T-helper 1 cell (primary cell): ENCODE data around the gene CDC34.

Experiments
- DNase-seq, 5 donors: peaks; one replicate each; pipeline ENCODE4 v3.0.0-alpha.2; 2012 to 2020

Gene CDC34

DNA sequence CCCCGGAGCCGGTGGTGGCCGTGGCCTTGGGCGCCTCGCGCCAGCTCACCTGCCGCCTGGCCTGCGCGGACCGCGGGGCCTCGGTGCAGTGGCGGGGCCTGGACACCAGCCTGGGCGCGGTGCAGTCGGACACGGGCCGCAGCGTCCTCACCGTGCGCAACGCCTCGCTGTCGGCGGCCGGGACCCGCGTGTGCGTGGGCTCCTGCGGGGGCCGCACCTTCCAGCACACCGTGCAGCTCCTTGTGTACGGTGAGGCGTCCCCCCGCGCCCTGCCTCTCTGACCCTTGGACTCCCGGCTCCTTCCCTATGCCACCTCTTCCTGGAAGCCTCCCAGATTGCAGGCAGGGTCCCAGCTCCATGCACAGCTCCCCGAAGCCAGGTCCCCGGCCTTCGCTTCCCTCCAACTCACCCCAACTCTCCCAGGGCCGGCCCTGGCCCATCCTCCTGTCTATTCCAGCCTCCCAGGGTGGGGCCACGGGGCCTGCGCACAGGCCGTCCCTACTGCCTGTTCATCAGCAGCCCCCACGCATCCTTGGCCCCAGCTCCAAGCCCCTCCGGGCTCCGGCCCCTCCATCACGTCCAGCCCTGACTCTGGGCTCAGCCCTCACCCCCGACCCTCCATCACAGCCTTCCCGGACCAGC lies 33.6 kb upstream of the CDC34 start:
- DNase-seq, result no peak

DNA sequence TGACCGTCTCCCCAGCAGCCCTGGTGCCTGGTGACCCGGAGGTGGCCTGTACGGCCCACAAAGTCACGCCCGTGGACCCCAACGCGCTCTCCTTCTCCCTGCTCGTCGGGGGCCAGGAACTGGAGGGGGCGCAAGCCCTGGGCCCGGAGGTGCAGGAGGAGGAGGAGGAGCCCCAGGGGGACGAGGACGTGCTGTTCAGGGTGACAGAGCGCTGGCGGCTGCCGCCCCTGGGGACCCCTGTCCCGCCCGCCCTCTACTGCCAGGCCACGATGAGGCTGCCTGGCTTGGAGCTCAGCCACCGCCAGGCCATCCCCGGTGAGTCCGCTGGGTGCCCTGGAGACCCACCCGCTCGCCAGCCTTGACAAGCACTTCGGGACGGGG lies 33.1 kb upstream of the CDC34 start:
- DNase-seq, result no peak

DNA sequence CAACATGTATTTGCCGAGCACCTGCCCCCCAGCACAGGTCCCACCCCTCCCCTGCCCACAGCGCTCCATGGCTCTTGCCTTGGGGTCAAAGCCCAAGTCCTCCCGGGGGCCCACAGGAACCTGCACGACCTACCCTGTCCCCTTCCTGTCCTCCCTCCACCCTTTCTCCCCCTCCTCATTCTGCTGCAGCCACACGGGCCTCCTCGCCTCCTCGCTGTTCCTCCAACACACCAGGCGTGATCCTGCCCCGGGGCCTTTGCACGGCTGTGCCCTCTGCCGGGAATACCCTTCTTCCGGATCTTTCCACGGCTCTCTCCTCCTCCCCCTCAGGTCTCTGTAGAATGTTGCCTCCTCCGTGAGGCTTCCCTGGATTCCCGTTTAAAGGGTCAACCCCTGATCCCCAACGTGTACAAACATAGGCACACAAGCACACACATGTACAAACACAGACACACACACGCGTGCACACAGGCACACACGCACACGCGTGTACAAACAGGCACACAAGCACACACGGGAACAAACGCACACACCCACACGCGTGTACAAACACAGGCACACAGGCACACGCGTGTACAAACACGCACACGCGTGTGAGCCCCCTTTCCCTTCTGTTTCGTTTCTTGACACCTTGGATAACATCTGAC lies 32.5 kb upstream of the CDC34 start:
- no peak for DNase-seq

DNA sequence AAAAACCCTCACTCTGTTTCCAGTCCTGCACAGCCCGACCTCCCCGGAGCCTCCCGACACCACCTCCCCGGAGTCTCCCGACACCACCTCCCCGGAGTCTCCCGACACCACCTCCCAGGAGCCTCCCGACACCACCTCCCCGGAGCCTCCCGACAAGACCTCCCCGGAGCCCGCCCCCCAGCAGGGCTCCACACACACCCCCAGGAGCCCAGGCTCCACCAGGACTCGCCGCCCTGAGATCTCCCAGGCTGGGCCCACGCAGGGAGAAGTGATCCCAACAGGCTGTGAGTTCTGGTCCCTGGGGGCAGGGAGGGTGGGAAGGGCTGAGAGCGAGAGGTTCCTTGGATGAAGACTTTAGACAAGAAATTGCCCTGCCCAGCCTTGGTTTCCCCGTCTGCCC lies 29.9 kb upstream of the CDC34 start:
- no peak for DNase-seq

DNA sequence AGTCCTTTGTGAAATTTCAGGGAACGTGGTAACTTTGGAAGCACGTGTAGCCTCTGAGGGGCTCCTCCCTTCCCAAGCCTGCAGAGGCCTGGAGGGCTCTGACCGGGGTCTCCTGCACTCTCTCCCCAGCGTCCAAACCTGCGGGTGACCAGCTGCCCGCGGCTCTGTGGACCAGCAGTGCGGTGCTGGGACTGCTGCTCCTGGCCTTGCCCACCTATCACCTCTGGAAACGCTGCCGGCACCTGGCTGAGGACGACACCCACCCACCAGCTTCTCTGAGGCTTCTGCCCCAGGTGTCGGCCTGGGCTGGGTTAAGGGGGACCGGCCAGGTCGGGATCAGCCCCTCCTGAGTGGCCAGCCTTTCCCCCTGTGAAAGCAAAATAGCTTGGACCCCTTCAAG lies 26.9 kb upstream of the CDC34 start:
- DNase-seq, result no peak

DNA sequence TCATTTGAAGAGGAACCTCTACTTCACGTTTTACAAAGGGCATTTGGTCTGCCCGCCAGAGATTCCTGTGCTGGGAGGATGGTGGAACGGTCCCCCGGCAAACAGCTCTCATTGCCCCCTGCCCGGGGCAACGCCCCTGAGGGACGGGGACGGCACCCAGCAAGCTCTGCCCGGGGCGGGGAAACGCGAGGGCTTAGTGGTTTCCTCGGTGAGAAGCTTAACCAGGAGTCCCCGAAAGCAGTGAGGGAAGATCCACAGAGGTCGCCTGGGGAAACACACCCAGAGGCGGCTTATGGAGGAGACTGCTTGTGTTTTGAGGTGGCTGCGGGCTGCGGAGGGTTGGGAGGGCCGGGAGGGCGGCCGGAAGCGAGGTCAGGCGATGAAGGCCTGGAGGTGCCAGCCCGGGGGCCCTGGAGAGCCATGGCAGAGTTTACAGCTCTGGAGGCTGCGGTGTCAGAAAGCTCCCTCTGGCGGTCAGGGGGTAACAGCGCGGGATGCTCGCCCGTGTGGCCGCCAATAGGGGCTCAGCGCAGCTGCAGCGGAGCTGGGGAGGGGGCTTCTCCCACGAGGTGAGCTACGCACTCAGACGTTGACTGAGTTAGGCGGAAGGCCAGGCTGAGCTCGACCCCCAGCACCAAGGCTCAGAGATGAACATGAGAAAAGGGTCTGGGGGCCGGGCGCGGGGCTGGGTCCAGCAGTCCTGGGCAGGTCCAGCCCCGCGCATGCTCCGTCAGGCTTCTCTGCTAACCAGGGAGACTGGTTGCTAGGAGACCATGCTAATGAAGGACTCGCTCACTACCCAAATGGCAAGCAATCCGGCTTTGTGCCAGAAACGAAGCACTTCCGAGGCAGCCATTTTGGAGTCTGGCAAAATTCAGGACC lies 24.9 kb upstream of the CDC34 start:
- DNase-seq, result peak; percentile 87 to 98 (median 93)

- peak; percentile 66 to 82 (median 79) for DNase-seq
These were observed 24.0 kb upstream of the CDC34 start, which contains the start of gene TPGS1 for GRCh38 chr19:507286-508203. TSS of gene TPGS1 (plus strand) at chr19:507497. CDS start at chr19:507507, 10 bp downstream.

GRCh38 chr19:508204-509150 lies 23.1 kb upstream of the CDC34 start:
- DNase-seq, result no peak

DNA sequence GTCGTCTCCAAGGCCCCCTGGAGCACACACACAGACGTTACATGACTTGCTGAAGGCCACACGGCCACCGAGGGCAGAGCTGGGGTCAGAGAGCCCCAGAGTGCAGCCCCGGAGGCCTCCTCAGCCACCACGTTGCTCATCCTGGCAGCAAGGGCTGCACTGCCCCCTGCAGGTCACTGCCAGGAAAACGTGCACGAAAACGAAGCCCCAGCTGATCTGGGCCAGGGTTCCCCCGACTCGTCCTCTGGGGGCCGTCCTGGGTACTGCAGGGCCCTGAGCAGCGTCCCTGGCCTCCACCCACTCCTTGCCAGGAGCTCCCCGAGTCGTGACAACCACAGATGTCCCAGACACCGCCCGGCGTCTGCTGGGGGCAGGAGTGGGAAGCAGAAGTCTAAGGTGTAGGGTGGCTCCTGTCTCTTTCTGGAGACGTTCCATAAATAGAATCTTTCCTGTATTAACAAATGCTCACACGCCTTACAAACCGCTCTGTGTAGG lies 20.9 kb upstream of the CDC34 start:
- DNase-seq, result peak; percentile 77 to 93 (median 90)

DNA sequence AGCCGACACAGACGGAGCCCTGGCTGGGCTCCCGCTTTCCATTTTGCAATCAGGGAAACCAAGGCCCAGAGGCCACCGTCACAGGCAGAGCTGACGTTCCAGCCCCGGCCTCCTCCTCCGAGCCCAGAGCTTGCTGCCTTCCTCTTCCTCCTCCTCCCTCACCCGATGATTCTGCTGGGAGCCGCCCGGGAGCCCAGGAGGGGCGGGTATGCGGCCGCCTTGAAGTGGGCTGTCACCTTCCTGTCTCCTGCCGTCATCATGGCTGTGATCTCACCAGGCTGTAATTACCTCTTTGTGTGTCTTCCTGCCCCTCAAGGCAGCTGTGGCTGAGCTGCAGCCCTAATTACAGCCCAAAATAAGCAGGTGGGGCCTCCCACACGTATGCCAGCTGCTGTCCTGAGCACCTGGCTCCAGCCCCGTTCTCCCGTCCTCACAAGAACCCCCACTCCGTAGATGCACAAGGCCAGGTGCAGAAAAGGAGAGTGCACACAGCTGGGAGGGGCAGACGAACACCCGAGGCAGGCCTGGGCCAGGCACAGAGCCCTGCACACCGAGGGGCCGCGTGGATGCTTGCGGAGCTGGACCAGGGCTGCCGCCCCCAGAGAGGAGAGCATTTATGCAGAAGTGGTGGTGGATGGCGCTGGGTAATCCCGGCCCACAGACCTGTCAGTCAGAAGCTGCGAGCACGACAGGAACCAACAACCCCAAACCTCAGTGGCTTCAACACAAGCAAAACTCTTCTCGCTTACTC lies 20.3 kb upstream of the CDC34 start:
- DNase-seq, result peak; percentile 81 to 91 (median 89)

DNA sequence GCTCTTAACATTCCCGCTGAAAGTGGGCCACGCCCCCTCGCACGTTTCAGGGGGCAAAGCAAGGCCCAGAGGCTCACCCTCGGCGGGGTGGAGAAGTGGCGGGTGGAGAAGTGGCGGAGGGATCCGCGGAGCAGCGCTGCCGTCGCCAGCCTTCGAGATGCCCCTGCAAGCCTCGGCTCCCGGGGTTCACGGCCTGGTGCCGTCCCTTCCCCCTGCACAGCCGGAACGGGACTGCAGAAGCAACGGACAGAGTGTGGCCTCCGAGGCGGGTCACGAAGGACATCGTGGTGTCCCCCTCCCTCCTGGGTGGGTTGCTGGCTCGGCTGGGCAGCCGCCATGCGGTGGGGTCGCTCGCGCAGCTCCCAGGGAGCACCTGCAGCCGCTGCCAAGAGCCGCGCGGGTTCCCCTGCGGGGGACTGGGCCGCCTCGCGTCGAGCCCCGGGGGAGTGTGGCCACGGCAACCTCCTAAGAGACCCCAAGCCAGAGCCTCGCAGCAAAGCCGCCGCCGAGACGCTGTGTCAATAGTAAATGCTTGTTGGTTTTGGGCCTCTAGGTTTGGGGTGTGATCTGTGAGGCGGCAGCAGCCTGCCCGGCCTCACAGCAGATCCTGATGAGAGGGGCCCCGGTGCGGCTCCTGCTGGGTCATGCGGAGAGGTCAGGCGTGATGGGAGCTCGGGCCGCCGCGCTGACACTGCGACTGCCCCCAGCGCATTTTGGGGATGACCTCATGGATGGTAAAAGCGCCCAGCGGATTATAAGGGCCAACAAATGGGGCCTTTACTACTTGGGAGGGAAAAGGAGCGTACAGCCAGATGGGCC lies 18.8 kb upstream of the CDC34 start:
- no peak for DNase-seq

- DNase-seq, result no peak
These were observed 18.0 kb upstream of the CDC34 start for GRCh38 chr19:513368-514165.

- no peak for DNase-seq
These were observed 17.3 kb upstream of the CDC34 start for GRCh38 chr19:514166-514663.

DNA sequence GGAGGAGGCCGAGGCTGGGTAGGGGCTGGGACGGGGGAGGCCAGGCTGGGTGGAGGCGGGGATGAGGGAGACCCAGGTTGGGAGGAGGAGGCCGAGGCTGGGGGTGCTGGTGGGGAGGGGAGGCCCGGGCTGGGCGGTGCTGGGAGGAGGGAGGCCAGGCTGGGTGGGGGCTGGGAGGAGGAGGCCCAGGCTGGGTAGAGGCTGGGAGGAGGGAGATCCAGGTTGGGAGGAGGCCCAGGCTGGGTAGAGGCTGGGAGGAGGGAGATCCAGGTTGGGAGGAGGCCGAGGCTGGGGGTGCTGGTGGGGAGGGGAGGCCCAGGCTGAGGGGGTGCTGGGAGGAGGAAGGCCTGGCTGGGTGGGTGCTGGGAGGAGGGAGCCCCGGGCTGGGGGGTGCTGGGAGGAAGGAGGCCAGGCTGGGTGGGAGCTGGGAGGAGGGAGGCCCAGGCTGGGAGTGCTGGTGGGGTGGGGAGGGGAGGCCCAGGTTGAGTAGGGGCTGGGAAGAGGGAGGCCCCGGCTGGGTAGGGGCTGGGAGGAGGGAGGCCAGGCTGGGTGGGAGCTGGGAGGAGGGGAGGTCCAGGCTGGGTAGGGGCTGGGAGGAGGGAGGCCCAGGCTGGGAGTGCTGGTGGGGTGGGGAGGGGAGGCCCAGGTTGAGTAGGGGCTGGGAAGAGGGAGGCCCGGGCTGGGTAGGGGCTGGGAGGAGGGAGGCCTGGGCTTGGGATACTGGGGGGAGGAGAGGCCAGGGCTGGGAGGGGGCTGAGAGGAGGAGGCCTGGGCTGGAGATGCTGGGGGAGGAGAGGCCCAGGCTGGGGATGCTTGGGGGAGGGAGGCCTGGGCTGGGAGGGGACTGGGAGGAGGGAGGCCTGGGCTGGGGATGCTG lies 13.6 kb upstream of the CDC34 start:
- no peak for DNase-seq

GRCh38 chr19:518598-519231 lies 12.8 kb upstream of the CDC34 start:
- DNase-seq, result peak in 3 of 5 donors; percentile 46 to 59 (median 48)

DNA sequence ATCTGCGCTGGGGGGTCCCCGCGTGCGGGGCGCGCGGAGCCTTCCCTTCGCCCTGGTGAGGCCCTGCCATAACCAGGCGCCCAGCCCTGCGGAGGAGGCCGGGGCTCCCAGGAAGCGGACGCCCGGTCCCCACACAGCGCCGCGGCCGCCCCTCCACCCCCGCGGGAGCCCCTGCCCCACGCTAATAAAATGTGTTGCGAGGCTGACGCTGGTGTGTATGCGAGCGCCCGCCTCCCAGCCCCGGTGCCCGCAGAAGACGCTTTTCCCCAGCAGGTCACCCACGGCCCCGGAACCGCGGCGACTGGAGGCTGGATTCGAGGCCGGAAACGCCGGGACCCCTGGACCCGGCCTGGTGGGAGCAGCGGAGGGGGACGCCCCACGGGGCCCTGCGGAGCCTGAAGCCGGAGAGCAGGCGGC lies 12.1 kb upstream of the CDC34 start:
- no peak for DNase-seq

DNA sequence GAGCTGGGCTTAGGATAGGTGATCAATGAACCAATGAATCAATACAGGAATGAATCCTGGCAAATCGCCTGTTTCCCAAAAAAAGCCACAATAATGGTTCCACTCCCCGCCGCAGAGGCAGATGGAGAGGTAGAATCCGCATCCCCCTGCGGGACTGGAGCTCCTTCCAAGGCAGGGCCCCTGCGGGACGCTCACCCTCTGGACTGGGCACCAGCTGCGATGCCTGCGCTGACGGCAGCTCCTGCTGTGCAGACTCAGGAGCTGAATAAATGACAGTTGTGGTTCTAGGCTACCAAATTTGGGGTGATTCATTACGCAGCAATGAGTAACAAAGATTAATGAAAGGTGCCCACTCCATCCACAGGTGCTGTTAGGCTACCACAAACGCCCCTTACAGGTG lies 8.8 kb upstream of the CDC34 start:
- DNase-seq, result no peak
